WTC11 (cell line): ENCODE results near the gene PNMA8C.

Experiments used
- CBFB ChIP-seq: sonication (generic); formaldehyde crosslinking; IDR thresholded peaks from 2 replicates; pipeline ENCODE4 v1.8.1; 2022; ENCODE audit warnings: mild to moderate bottlenecking, low read depth, missing genetic modification reagents
- CDX4 ChIP-seq: fragments of 250-450 bp; sonication (Bioruptor Pico); IDR thresholded peaks from 2 replicates; pipeline ENCODE4 v1.9.0; 2021; ENCODE audit warnings: moderate library complexity, mild to moderate bottlenecking, inconsistent platforms, borderline replicate concordance
- CTCF ChIP-seq: fragments of 200-600 bp; IDR thresholded peaks from 2 replicates; pipeline ENCODE4 v1.8.0; 2022; ENCODE audit warnings: antibody characterized with exemption
- ESRRA ChIP-seq: sonication (generic); formaldehyde crosslinking; IDR thresholded peaks from 2 replicates; pipeline ENCODE4 v1.8.1; 2022; ENCODE audit warnings: mild to moderate bottlenecking, missing genetic modification reagents, borderline replicate concordance
- JUN ChIP-seq: sonication (generic); formaldehyde crosslinking; IDR thresholded peaks from 2 replicates; pipeline ENCODE4 v1.8.0; 2023; ENCODE audit warnings: mild to moderate bottlenecking, missing genetic modification reagents
- KAT7 ChIP-seq: sonication (generic); formaldehyde crosslinking; IDR thresholded peaks from 2 replicates; pipeline ENCODE4 v1.8.1; 2023; ENCODE audit warnings: missing genetic modification reagents, mild to moderate bottlenecking, borderline replicate concordance
- PREB ChIP-seq: sonication (generic); formaldehyde crosslinking; IDR thresholded peaks from 2 replicates; pipeline ENCODE4 v1.8.1; 2022; ENCODE audit warnings: mild to moderate bottlenecking, missing genetic modification reagents, moderate library complexity, borderline replicate concordance
- SMAD4 ChIP-seq: sonication (generic); formaldehyde crosslinking; IDR thresholded peaks from 2 replicates; pipeline ENCODE4 v1.8.0; 2022; ENCODE audit warnings: mild to moderate bottlenecking, missing genetic modification reagents
- SP1 ChIP-seq: sonication (generic); formaldehyde crosslinking; conservative IDR thresholded peaks from 2 replicates; pipeline ENCODE4 v1.8.1; 2022; ENCODE audit warnings: missing genetic modification reagents
- ZNF121 ChIP-seq: sonication (generic); formaldehyde crosslinking; IDR thresholded peaks from 2 replicates; pipeline ENCODE4 v1.8.0; 2023; ENCODE audit warnings: missing genetic modification reagents

GRCh38 chr19:46449228-46449627, 20.5 kb upstream of the PNMA8C start:
- TF ChIP-seq SMAD4: no peak
- TF ChIP-seq CTCF: no peak
- no peak for TF ChIP-seq ESRRA (CRISPR knock-in tag)
- TF ChIP-seq ZNF121 (CRISPR knock-in tag): no peak
- no peak for TF ChIP-seq PREB (CRISPR knock-in tag)
- TF ChIP-seq CBFB (CRISPR knock-in tag): no peak
- no peak for TF ChIP-seq JUN (CRISPR knock-in tag)
- no peak for TF ChIP-seq KAT7
- TF ChIP-seq SP1 (CRISPR knock-in tag): no peak
- TF ChIP-seq CDX4 (CRISPR knock-in tag): no peak
